Hepatic stellate cell (primary cell): Measurements from ENCODE around the gene KRTAP22-1.

Source experiments
- DNase-seq: peaks from one replicate; pipeline ENCODE4 v3.0.0; 2011; ENCODE audit warnings: low spot score

Gene KRTAP22-1

DNA sequence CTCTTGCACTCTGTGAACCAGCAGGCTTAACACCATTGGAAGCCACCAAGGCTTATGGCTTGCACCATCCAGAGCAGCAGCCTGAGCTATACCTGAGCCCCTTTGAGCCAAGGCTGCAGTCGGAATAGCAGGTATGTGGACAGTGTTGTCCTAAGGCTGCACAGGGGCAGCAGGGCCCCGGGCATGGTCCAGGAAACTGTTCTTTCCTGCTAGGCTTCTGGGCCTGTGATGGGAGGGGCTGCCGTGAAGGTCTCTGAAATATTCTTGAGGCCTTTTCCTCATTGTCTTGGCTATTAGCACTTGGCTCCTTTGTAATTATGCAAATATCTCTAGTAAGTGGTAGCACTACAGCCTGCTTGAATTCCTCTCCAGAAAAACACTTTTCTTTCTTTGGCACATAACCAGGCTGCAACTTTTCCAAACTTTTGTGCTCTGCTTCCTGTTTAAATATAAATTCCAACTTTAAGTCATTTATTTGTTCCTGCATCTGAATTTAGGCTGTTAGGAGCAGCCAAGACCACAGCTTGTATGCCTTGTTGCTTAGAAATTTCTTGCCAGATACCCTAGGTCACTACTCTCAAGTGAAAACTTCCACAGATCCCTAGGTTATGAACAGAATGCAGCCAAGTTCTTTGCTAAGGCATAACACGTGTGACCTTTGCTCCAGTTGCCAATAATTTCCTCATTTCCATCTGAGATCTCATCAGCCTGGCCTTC, 24.7 kb downstream of the KRTAP22-1 start:
- no peak for DNase-seq

- DNase-seq = no peak
Measured at GRCh38 chr21:30628109-30628508, 27.2 kb downstream of the KRTAP22-1 start.

GRCh38 chr21:30629200-30629599, 28.3 kb downstream of the KRTAP22-1 start:
- no peak for DNase-seq

- DNase-seq = no peak
Measured at GRCh38 chr21:30634906-30635305, 34.0 kb downstream of the KRTAP22-1 start, which contains the start of gene KRTAP20-2. Gene KRTAP20-2, plus strand, starts transcription at chr21:30635206. Its CDS starts 58 bp downstream, at chr21:30635264.

DNA sequence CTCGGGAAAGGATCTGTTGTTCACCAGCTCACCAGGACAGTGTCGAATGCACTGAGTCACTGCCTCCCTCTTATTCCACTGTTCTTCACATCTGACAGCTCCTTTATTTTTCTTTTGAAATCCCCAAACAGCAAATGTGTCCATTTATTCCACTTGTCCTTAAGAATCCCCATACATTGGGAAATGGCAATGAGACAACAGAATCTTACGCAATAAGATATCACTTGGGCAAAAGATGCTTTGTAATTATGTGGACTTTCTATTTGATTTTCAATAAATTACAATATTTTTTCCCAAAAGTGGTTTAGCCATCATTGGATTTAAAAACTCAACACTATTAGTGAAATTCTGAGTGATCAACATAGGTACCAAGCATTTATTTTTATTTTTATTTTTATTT, 37.8 kb downstream of the KRTAP22-1 start:
- DNase-seq = no peak

DNA sequence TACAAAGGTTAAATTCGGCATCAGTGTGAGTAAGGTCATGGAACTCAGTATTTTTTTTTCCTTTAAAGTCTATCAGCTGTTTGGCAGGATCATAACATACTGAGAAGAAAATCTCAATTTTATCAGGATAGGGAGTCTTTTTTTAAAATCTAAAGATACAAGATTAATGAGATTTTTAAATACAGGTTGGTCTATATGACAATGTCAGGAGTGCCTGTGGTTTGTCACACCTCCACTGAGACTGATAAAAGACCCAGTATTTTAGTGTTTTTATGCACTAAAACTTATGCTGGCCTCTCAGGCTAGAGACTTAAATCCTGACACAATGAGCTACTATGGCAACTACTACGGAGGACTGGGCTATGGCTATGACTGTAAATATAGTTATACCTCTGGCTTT, 41.7 kb downstream of the KRTAP22-1 start, which contains the start of gene KRTAP20-3:
TSS of gene KRTAP20-3 (plus strand) at position 301 of the 400 bp plus-strand sequence.
- no peak for DNase-seq

DNA sequence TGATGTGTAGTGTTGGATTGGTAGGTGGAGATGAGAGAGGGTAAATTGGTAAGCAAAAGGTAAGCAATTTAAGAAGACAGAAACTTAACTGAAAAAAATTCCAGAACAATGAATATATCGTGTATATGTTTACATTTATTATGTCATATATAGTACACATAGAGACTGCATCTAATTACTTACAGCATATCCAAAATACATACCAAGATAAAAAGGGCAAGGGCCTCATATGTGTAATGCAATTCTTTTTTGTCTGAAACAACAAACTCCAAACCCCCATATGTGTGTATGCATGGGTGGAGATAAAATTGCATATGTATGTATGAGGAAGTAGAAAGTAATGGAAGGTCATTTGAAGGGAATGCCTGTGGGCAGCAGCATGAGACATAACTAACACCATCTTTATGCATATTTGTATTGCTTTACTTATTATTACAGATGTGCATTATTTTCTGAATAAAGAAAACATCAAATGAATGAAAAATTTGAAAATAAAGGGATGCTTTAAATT, 46.1 kb downstream of the KRTAP22-1 start:
- no peak for DNase-seq
